HepG2 (cell line): Measurements from ENCODE around the gene RGS19. TPM values are rescaled to one million over a fixed set of nuclear protein-coding genes. Genes with fewer than 3 reads are reported as not detected.
A peak's percentile ranks its signal among the peaks of the same experiment; 100 is the strongest.

Experiments
- LCORL ChIP-seq, 2 experiments: fragments of 450-650 bp in 1 of 2; sonication (generic) in 1 of 2; formaldehyde crosslinking in 1 of 2; IDR thresholded peaks; 2 replicates each; pipeline versions ENCODE4 v1.5.0 to v1.6.1; 2017 to 2020; ENCODE audit warnings: antibody characterized with exemption in 1 of 2, missing genetic modification reagents in 1 of 2
- PRDM15 ChIP-seq: sonication (generic); formaldehyde crosslinking; IDR thresholded peaks from 2 replicates; pipeline ENCODE4 v1.4.0; 2020; ENCODE audit warnings: missing genetic modification reagents
- TCF12 ChIP-seq, 2 experiments: fragments of 450-650 bp in 1 of 2; sonication (generic) in 1 of 2; formaldehyde crosslinking in 1 of 2; IDR thresholded peaks; 2 replicates each; pipeline versions ENCODE4 v1.6.1 to v1.8.0; 2017 to 2022; ENCODE audit warnings: antibody characterized with exemption in 1 of 2, mild to moderate bottlenecking in 1 of 2, missing genetic modification reagents in 1 of 2, moderate library complexity in 1 of 2
- TFDP1 ChIP-seq: IDR thresholded peaks from 2 replicates; pipeline ENCODE4 v1.6.1; 2016; ENCODE audit warnings: missing compliant biosample characterization, missing genetic modification reagents, borderline replicate concordance
- ZIK1 ChIP-seq: sonication (generic); formaldehyde crosslinking; IDR thresholded peaks from 2 replicates; pipeline ENCODE4 v1.5.0; 2020; ENCODE audit warnings: mild to moderate bottlenecking, low read depth, missing genetic modification reagents, borderline replicate concordance
- ZNF142 ChIP-seq: sonication (generic); formaldehyde crosslinking; IDR thresholded peaks from 2 replicates; pipeline ENCODE4 v1.4.0; 2020; ENCODE audit warnings: missing genetic modification reagents
- ZNF180 ChIP-seq: sonication (generic); formaldehyde crosslinking; IDR thresholded peaks from 2 replicates; pipeline ENCODE4 v1.4.0; 2020; ENCODE audit warnings: low read depth, missing genetic modification reagents, borderline replicate concordance
- ZNF333 ChIP-seq: sonication (generic); formaldehyde crosslinking; IDR thresholded peaks from 2 replicates; pipeline ENCODE4 v1.4.0; 2020; ENCODE audit warnings: mild to moderate bottlenecking, missing genetic modification reagents, borderline replicate concordance
- ZNF34 ChIP-seq: sonication (generic); formaldehyde crosslinking; IDR thresholded peaks from 2 replicates; pipeline ENCODE4 v1.4.0; 2020; ENCODE audit warnings: mild to moderate bottlenecking, missing genetic modification reagents, borderline replicate concordance
- ZNF432 ChIP-seq: sonication (generic); formaldehyde crosslinking; IDR thresholded peaks from 2 replicates; pipeline ENCODE4 v1.5.0; 2020; ENCODE audit warnings: missing genetic modification reagents, mild to moderate bottlenecking, borderline replicate concordance
- polyA plus RNA-seq, 8 experiments: library from polyadenylated mRNA; depleted of rRNA in 3 of 8; stranded (reverse) in 7 of 8; unstranded in 1 of 8; fragments of >200 nt; fragmentation: Illumina TruSeq in 4 of 8; extraction: Trizol in 4 of 8; gene quantifications; 2 replicates each; pipeline versions ENCODE4 v1.2.1 to v1.2.3, GENCODE V29; 2011 to 2016; ENCODE audit warnings: low read depth in 4 of 8, missing spikeins in 1 of 8, mixed read lengths in 1 of 8; ENCODE audit not compliant: insufficient read depth in 1 of 8
- total RNA-seq, 5 experiments: library from RNA; depleted of rRNA; stranded (reverse); fragments of >200 nt; fragmentation: Illumina TruSeq; extraction: Trizol; gene quantifications; 2 replicates each; pipeline ENCODE4 v1.2.3, GENCODE V29; 2016; ENCODE audit warnings: low read depth in 1 of 5
- TF ChIP-seq, protein P1 (sequence below): IDR thresholded peaks from 2 replicates; pipeline ENCODE4 v1.6.1; 2012; ENCODE audit warnings: low read length, improper control_type of control experiment
- TF ChIP-seq, protein P2 (sequence below): sonication (generic); formaldehyde crosslinking; IDR thresholded peaks from 2 replicates; pipeline ENCODE4 v1.5.0; 2020; ENCODE audit warnings: mild to moderate bottlenecking, low read depth, missing genetic modification reagents, borderline replicate concordance

RGS19 gene
- total and polyA plus RNA-seq, 2 of the 13 experiments (the other 11 are each of a cell fraction or from before 2014, with no cell fraction given), result 10.7 to 11.9 TPM

DNA sequence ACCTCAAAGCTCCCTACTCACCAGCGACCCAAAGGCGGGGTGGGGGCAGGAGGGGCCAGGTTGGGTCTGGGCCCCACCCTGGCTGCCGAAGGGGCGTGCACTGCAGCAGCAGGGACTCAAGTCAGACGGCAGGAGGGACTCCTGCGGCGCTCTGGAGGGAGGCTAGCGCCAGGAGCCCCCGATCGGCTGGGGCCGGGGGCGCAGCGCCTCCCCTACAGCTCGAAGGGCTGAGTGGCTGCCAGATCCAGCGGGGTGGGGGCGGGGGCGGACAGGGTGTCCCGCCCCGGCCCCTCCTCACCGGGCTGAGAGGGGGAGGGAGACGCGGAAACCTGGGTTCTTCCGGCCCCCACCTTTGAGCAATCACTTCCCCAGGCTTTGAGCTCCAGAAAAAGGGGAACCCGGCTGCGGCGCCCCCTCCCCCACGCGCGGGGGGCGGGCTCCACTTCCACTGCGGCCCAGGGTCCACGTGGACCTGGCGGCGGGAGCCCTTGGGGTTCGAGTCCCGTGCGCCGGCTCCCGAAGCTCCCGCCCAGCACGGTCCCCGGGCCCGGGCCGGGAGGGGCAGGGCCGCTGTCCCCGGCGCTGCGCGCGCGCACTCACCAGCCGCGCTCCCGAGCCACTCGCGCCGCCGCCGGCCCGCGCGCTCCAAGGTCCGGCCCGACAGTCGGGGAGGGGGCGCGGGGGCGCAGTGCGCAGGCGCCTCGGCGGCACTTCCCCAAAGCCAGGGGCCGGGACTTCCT, at the start of gene RGS19 (continued):
- 0 out of 2 replicates have a peak, but pooled peaks have one; percentile 42 for TF ChIP-seq ZNF142 (CRISPR knock-in tag)
- no peak for TF ChIP-seq ZNF333 (CRISPR knock-in tag)
- no peak for TF ChIP-seq ZNF180 (CRISPR knock-in tag)
- TF ChIP-seq ZNF432 (CRISPR knock-in tag), result no peak
- no peak for TF ChIP-seq PRDM15 (CRISPR knock-in tag)
- no peak; the same call in 1 of the 2 replicates for TF ChIP-seq TFDP1 (CRISPR knock-in tag)
- no peak for TF ChIP-seq ZIK1 (CRISPR knock-in tag)
- TF ChIP-seq, protein P1, sequence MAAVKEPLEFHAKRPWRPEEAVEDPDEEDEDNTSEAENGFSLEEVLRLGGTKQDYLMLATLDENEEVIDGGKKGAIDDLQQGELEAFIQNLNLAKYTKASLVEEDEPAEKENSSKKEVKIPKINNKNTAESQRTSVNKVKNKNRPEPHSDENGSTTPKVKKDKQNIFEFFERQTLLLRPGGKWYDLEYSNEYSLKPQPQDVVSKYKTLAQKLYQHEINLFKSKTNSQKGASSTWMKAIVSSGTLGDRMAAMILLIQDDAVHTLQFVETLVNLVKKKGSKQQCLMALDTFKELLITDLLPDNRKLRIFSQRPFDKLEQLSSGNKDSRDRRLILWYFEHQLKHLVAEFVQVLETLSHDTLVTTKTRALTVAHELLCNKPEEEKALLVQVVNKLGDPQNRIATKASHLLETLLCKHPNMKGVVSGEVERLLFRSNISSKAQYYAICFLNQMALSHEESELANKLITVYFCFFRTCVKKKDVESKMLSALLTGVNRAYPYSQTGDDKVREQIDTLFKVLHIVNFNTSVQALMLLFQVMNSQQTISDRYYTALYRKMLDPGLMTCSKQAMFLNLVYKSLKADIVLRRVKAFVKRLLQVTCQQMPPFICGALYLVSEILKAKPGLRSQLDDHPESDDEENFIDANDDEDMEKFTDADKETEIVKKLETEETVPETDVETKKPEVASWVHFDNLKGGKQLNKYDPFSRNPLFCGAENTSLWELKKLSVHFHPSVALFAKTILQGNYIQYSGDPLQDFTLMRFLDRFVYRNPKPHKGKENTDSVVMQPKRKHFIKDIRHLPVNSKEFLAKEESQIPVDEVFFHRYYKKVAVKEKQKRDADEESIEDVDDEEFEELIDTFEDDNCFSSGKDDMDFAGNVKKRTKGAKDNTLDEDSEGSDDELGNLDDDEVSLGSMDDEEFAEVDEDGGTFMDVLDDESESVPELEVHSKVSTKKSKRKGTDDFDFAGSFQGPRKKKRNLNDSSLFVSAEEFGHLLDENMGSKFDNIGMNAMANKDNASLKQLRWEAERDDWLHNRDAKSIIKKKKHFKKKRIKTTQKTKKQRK, result no peak
- no peak for TF ChIP-seq LCORL (IDR thresholded peaks at IDR 0.05)
- TF ChIP-seq LCORL (CRISPR knock-in tag; IDR thresholded peaks at IDR 0.05), result no peak; the same call in none of the 2 replicates
- TF ChIP-seq, protein P2, sequence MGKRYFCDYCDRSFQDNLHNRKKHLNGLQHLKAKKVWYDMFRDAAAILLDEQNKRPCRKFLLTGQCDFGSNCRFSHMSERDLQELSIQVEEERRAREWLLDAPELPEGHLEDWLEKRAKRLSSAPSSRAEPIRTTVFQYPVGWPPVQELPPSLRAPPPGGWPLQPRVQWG, result no peak
- no peak for TF ChIP-seq TCF12 (IDR thresholded peaks at IDR 0.05)
- no peak for TF ChIP-seq TCF12 (CRISPR knock-in tag; IDR thresholded peaks at IDR 0.05)
- no peak for TF ChIP-seq ZNF34 (CRISPR knock-in tag)
